Body of pancreas (tissue), 4 donors: Measurements from ENCODE around the gene PIMREG. TPM values are rescaled to one million over a fixed set of nuclear protein-coding genes. Genes with fewer than 3 reads are reported as not detected.

Experiments
- ATAC-seq: fragments of 150-250 bp; one replicate; pipeline ENCODE4 v1.9.1; 2016
- DNase-seq, 4 donors: peaks; one replicate each; pipeline ENCODE4 v3.0.0-alpha.2; 2019
- H3K27ac ChIP-seq, 4 donors: fragments of 200-600 bp; sonication (generic); 1 replicate in 3 of 4; 2 replicates in 1 of 4; pipeline versions ENCODE4 v1.5.1 to v1.6.1; 2016 to 2019; ENCODE audit warnings: mild to moderate bottlenecking in 1 of 4, mixed read lengths in 1 of 4, moderate library complexity in 1 of 4
- H3K27me3 ChIP-seq, 2 donors: fragments of 200-600 bp; sonication (generic); one replicate each; pipeline ENCODE4 v1.6.0; 2016; ENCODE audit warnings: mild to moderate bottlenecking in 1 of 2
- H3K36me3 ChIP-seq, 2 donors: fragments of 200-600 bp; sonication (generic); replicated peaks in 1 of 2; 2 replicates each; pipeline ENCODE4 v1.5.1; 2016; ENCODE audit warnings: low read depth in 2 of 2; ENCODE audit not compliant: insufficient read depth in 1 of 2
- H3K4me1 ChIP-seq: fragments of 200-600 bp; sonication (generic); one replicate; pipeline ENCODE4 v1.6.0; 2016
- H3K4me3 ChIP-seq, 2 donors: fragments of 200-600 bp; sonication (generic); 1 replicate in 1 of 2; 2 replicates in 1 of 2; pipeline ENCODE4 v1.5.1; 2016 to 2019
- H3K9me3 ChIP-seq, 3 donors: fragments of 200-600 bp; sonication (generic); 1 replicate in 2 of 3; 2 replicates in 1 of 3; pipeline ENCODE4 v1.5.1; 2016
- CTCF ChIP-seq, 7 experiments: fragments of 450-650 bp in 4 of 7; fragments of 200-600 bp in 3 of 7; sonication (generic) in 3 of 7; IDR thresholded peaks; one replicate each; pipeline ENCODE4 v1.5.1; 2016 to 2019; ENCODE audit warnings: antibody characterized with exemption in 7 of 7
- POLR2A ChIP-seq, 3 donors: fragments of 450-650 bp; IDR thresholded peaks; one replicate each; pipeline ENCODE4 v1.6.1; 2016; ENCODE audit warnings: antibody characterized with exemption in 3 of 3, mild to moderate bottlenecking in 2 of 3
- whole genome bisulfite sequencing, 2 donors: methylation state at CpG; one replicate each; pipeline ENCODE4 v1.1.5; 2017; 5-methylcytosine and 5-hydroxymethylcytosine counted together
- intact Hi-C: fragments of 100-400 bp; cut with DNase I; formaldehyde crosslinking; loops from one replicate; pipeline ENCODE4 v1.15.1; 2023
- total RNA-seq, 2 donors: library from RNA; depleted of rRNA; stranded (reverse); fragments of >200 nt; gene quantifications; one replicate each; pipeline ENCODE4 v1.1.0, GENCODE V29; 2016

PIMREG gene
- total RNA-seq, 2 donors from 2014 or later, result not detected

- 81 to 87% methylated on average over 5 of the region's 5 CpGs for WGBS, 2 donors
- H3K36me3 ChIP-seq, result no peaks in the 10 kb centered on the region
- H3K27ac ChIP-seq, result no peak overlapping the region
- DNase-seq (no peak), ATAC-seq (no peak)
- no peaks in the 10 kb centered on the region for H3K4me1 ChIP-seq
- H3K27me3 ChIP-seq, result no peaks in the 10 kb centered on the region
- no peak overlapping the region for H3K4me3 ChIP-seq
- H3K9me3 ChIP-seq, result no peaks in the 10 kb centered on the region
- intact Hi-C loops, result no loop called here
- TF ChIP-seq CTCF (IDR thresholded peaks at IDR 0.05) (no peak), POLR2A (IDR thresholded peaks at IDR 0.05) (no peak)
Measured at GRCh38 chr17:6485646-6486412, 41.6 kb downstream of the PIMREG start.

- DNase-seq, result no peak
- no peak overlapping the region for H3K27ac ChIP-seq
- TF ChIP-seq POLR2A (IDR thresholded peaks at IDR 0.05), result no peak
- TF ChIP-seq CTCF (IDR thresholded peaks at IDR 0.05), result no peak
- 52 to 70% methylated on average over 6 to 13 of the region's 13 CpGs for WGBS, 2 donors
- no peaks in the 10 kb centered on the region for H3K27me3 ChIP-seq
- H3K36me3 ChIP-seq, result no peaks in the 10 kb centered on the region
- intact Hi-C loops, result no loop called here
- no peak for ATAC-seq
- no peak overlapping the region for H3K4me3 ChIP-seq
- H3K4me1 ChIP-seq, result no peaks in the 10 kb centered on the region
- no peaks in the 10 kb centered on the region for H3K9me3 ChIP-seq
Measured at GRCh38 chr17:6487251-6488007, 43.2 kb downstream of the PIMREG start.

GRCh38 chr17:6488008-6488539 is 43.8 kb downstream of the PIMREG start:
- Histone ChIP-seq H3K27ac (no peak overlapping the region), H3K27me3 (no peaks in the 10 kb centered on the region), H3K36me3 (no peaks in the 10 kb centered on the region), H3K9me3 (no peaks in the 10 kb centered on the region), H3K4me1 (no peaks in the 10 kb centered on the region), H3K4me3 (no peak overlapping the region)
- no peak for DNase-seq
- TF ChIP-seq POLR2A (IDR thresholded peaks at IDR 0.05) (no peak), CTCF (IDR thresholded peaks at IDR 0.05) (no peak)
- no peak for ATAC-seq
- intact Hi-C loops, result no loop called here
- WGBS, 2 donors, result 63 to 74% methylated on average over 6 of the region's 6 CpGs

- Histone ChIP-seq H3K4me3 (no peak overlapping the region), H3K27ac (no peak overlapping the region), H3K36me3 (no peaks in the 10 kb centered on the region), H3K4me1 (no peaks in the 10 kb centered on the region), H3K9me3 (no peaks in the 10 kb centered on the region), H3K27me3 (no peaks in the 10 kb centered on the region)
- TF ChIP-seq POLR2A (IDR thresholded peaks at IDR 0.05) (no peak), CTCF (IDR thresholded peaks at IDR 0.05) (no peak)
- 69 to 72% methylated on average over 5 to 6 of the region's 6 CpGs for WGBS, 2 donors
- no peak for DNase-seq
- no peak for ATAC-seq
- intact Hi-C loops, result no loop called here
Measured at GRCh38 chr17:6489016-6489550, 44.8 kb downstream of the PIMREG start.
